CD4-positive, alpha-beta T cell treated with Interleukin-15 for 4 hours (primary cell): ENCODE data around the gene PCBP3.
"Not testable (repeated sequence)": the region's sequence is repeated elsewhere in the genome, so short reads cannot be mapped to it uniquely, and the experiment has no call there.

ENCODE experiments used
- DNase-seq: peaks from one replicate; pipeline ENCODE4 v3.0.0-alpha.2; 2020; ENCODE audit warnings: low spot score

PCBP3 gene

GRCh38 chr21:45613881-45614280, 29.6 kb upstream of the PCBP3 start:
- DNase-seq, result no peak

- peak; percentile 73 for DNase-seq
Observed at GRCh38 chr21:45615145-45615711, 28.3 kb upstream of the PCBP3 start.

GRCh38 chr21:45617021-45617921, 26.3 kb upstream of the PCBP3 start:
- DNase-seq, result no peak

- no peak for DNase-seq
Observed at GRCh38 chr21:45618287-45618686, 25.2 kb upstream of the PCBP3 start.

- DNase-seq, result no peak
Observed at GRCh38 chr21:45618846-45619485, 24.6 kb upstream of the PCBP3 start.

- no peak for DNase-seq
Observed at GRCh38 chr21:45620201-45620923, 23.2 kb upstream of the PCBP3 start.

- DNase-seq, result not testable (repeated sequence)
Observed at GRCh38 chr21:45621435-45622331, 21.8 kb upstream of the PCBP3 start.

GRCh38 chr21:45622416-45623097, 21.0 kb upstream of the PCBP3 start:
- DNase-seq, result no peak

- no peak for DNase-seq
Observed at GRCh38 chr21:45623436-45623835, 20.1 kb upstream of the PCBP3 start.

- DNase-seq, result not testable (repeated sequence)
Observed at GRCh38 chr21:45626127-45626526, 17.4 kb upstream of the PCBP3 start.

- DNase-seq, result no peak
Observed at GRCh38 chr21:45629046-45629981, 14.2 kb upstream of the PCBP3 start.

- no peak for DNase-seq
Observed at GRCh38 chr21:45630066-45630694, 13.3 kb upstream of the PCBP3 start.

GRCh38 chr21:45630876-45631275, 12.6 kb upstream of the PCBP3 start:
- DNase-seq, result no peak

- no peak for DNase-seq
Observed at GRCh38 chr21:45631540-45631939, 12.0 kb upstream of the PCBP3 start.

- DNase-seq, result no peak
Observed at GRCh38 chr21:45632160-45632559, 11.4 kb upstream of the PCBP3 start.

- no peak for DNase-seq
Observed at GRCh38 chr21:45632637-45633251, 10.8 kb upstream of the PCBP3 start.

GRCh38 chr21:45634511-45635183, 8.9 kb upstream of the PCBP3 start:
- DNase-seq, result no peak
